ENCODE measurements around the gene C22orf39. TPM values are rescaled to one million over a fixed set of nuclear protein-coding genes. Genes with fewer than 3 reads are reported as not detected.

C22orf39 gene
- total and polyA plus RNA-seq, 2 donors (not counting 1 experiment from before 2014, with no cell fraction given): 15.9 to 16.2 TPM

DNA sequence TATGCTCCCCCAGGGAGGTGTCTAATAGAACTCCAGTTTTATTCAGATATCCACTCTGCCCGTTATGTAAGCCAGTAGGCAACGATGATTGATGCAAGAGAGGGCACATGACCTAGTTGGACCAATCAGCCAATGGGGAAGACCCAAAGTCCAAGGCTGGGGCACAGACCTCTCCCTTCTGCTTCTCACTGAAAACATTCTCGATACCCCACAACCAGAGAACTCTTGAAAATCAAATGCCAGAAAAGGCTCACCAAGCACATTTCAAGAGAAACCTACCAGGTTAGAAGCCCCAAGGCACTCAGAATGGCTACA, 23.4 kb downstream of the C22orf39 start:
- Histone ChIP-seq H3K9me3 (ENCODE audit: control insufficient read depth, insufficient read depth, low read depth, low read length) (no peaks in the 10 kb centered on the region), H3K9ac (ENCODE audit: insufficient read depth, low read length) (no peak overlapping the region), H3K27ac (ENCODE audit: insufficient read depth, low read length) (no peak overlapping the region), H4K20me1 (ENCODE audit: control insufficient read depth, extremely low read depth, insufficient read depth, low read length) (peaks cover 2% of the 10 kb centered on the region), H3K4me1 (ENCODE audit: control insufficient read depth, extremely low read depth, insufficient read depth, low read length) (no peaks in the 10 kb centered on the region), H3K4me2 (ENCODE audit: extremely low read depth, insufficient read depth, low read length) (no peak overlapping the region), H3K27me3 (ENCODE audit: control insufficient read depth, insufficient read depth, low read length) (no peaks in the 10 kb centered on the region), H2AFZ (ENCODE audit: low read length) (no peak overlapping the region), H3K4me3 (replicated peaks in 1 of 4; ENCODE audit: control extremely low read depth in 1 of 4, insufficient read depth in 1 of 4, low read depth in 3 of 4, low read length in 4 of 4) (no peak overlapping the region), H3K36me3 (ENCODE audit: control insufficient read depth, insufficient read depth, low read length) (no peaks in the 10 kb centered on the region), H3K79me2 (ENCODE audit: control insufficient read depth, insufficient read depth, low read length) (peaks cover 86% of the 10 kb centered on the region)
- TF ChIP-seq, protein P1, sequence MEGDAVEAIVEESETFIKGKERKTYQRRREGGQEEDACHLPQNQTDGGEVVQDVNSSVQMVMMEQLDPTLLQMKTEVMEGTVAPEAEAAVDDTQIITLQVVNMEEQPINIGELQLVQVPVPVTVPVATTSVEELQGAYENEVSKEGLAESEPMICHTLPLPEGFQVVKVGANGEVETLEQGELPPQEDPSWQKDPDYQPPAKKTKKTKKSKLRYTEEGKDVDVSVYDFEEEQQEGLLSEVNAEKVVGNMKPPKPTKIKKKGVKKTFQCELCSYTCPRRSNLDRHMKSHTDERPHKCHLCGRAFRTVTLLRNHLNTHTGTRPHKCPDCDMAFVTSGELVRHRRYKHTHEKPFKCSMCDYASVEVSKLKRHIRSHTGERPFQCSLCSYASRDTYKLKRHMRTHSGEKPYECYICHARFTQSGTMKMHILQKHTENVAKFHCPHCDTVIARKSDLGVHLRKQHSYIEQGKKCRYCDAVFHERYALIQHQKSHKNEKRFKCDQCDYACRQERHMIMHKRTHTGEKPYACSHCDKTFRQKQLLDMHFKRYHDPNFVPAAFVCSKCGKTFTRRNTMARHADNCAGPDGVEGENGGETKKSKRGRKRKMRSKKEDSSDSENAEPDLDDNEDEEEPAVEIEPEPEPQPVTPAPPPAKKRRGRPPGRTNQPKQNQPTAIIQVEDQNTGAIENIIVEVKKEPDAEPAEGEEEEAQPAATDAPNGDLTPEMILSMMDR (conservative IDR thresholded peaks at IDR 0.05 in 1 of 2, IDR thresholded peaks at IDR 0.05 in 1 of 2; ENCODE audit: low read depth in 1 of 2, low read length in 2 of 2): no peak
- TF ChIP-seq EZH2 (IDR thresholded peaks at IDR 0.05; ENCODE audit: low read length, missing control alignments): no peak
- no peak for DNase-seq (ENCODE audit: low read depth in 2 of 2)

DNA sequence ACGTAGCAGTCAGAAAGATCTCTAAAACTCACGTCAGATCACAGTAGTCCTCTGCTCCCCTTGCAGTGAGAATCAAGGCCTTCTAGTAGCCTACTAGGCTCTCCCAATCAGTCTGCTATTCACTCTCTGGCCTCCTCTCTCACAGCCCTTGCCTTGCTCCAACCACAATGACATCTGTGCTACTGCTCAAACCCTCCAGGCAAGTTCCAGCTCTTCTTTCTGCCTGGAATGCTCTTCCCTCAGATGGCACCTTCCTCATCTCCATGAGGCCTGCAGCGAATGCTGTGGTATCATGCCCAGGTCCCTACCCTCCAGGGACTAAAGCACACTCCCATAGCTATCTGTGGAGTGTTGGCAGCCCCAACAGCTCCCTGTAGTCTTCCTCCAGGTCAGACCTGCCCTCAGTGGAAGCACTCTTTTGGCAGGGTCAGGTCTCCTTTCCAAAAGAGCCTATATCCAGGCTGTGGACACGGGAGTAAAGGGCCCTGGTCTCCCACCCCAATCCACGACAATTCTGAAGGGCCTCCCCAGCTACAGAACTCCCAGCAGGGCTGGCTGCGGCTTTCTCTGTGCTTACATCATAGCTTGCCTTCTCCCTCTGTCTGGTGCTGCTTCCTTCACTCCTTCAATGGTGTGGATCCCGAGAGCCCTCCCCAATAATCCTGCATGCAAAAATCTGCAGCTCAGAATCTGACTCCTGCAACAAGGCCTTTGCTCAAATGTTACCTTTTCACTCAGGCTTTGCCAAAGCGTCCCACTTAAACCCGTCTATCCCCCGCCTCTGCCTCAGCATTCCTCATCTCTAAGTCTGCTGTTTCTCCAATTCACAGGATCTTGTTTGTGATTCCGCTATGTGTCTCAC, 24.8 kb downstream of the C22orf39 start:
- Histone ChIP-seq H3K9ac (ENCODE audit: insufficient read depth, low read length) (no peak overlapping the region), H4K20me1 (ENCODE audit: control insufficient read depth, extremely low read depth, insufficient read depth, low read length) (peaks cover 2% of the 10 kb centered on the region), H3K27me3 (ENCODE audit: control insufficient read depth, insufficient read depth, low read length) (no peaks in the 10 kb centered on the region), H3K79me2 (ENCODE audit: control insufficient read depth, insufficient read depth, low read length) (peaks cover 81% of the 10 kb centered on the region), H3K36me3 (ENCODE audit: control insufficient read depth, insufficient read depth, low read length) (no peaks in the 10 kb centered on the region), H3K4me3 (replicated peaks in 1 of 4; ENCODE audit: control extremely low read depth in 1 of 4, insufficient read depth in 1 of 4, low read depth in 3 of 4, low read length in 4 of 4) (no peak overlapping the region), H3K9me3 (ENCODE audit: control insufficient read depth, insufficient read depth, low read depth, low read length) (no peaks in the 10 kb centered on the region), H3K27ac (ENCODE audit: insufficient read depth, low read length) (no peak overlapping the region), H2AFZ (ENCODE audit: low read length) (no peak overlapping the region), H3K4me2 (ENCODE audit: extremely low read depth, insufficient read depth, low read length) (no peak overlapping the region), H3K4me1 (ENCODE audit: control insufficient read depth, extremely low read depth, insufficient read depth, low read length) (no peaks in the 10 kb centered on the region)
- DNase-seq (ENCODE audit: low read depth in 2 of 2): no peak
- TF ChIP-seq, protein P1 (conservative IDR thresholded peaks at IDR 0.05 in 1 of 2, IDR thresholded peaks at IDR 0.05 in 1 of 2; ENCODE audit: low read depth in 1 of 2, low read length in 2 of 2): no peak
- no peak for TF ChIP-seq EZH2 (IDR thresholded peaks at IDR 0.05; ENCODE audit: low read length, missing control alignments)

DNA sequence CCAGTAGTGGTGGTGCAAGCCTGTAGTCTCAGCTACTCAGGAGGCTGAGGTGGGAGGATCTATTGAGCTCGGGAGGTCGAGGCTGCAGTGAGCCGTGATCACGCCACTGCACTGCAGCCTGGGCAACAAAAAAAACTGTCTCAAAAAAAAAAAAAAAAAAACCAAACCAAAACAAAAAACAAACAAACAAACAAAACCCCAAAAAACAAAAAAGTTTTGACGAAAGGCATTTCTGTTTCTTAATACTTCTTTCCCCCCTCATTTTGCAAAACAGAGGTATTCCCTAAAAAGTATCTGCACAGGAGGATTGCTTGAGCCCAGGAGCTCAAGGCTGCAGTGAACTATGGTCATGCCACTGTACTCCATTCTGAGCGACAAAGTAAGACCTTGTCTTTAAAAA, 27.2 kb downstream of the C22orf39 start:
- Histone ChIP-seq H3K4me3 (replicated peaks in 1 of 4; ENCODE audit: control extremely low read depth in 1 of 4, insufficient read depth in 1 of 4, low read depth in 3 of 4, low read length in 4 of 4) (no peak overlapping the region), H3K9me3 (ENCODE audit: control insufficient read depth, insufficient read depth, low read depth, low read length) (no peaks in the 10 kb centered on the region), H3K36me3 (ENCODE audit: control insufficient read depth, insufficient read depth, low read length) (no peaks in the 10 kb centered on the region), H3K4me1 (ENCODE audit: control insufficient read depth, extremely low read depth, insufficient read depth, low read length) (no peaks in the 10 kb centered on the region), H3K4me2 (ENCODE audit: extremely low read depth, insufficient read depth, low read length) (no peak overlapping the region), H4K20me1 (ENCODE audit: control insufficient read depth, extremely low read depth, insufficient read depth, low read length) (peaks cover 2% of the 10 kb centered on the region), H3K9ac (ENCODE audit: insufficient read depth, low read length) (no peak overlapping the region), H3K27ac (ENCODE audit: insufficient read depth, low read length) (no peak overlapping the region), H3K27me3 (ENCODE audit: control insufficient read depth, insufficient read depth, low read length) (no peaks in the 10 kb centered on the region), H3K79me2 (ENCODE audit: control insufficient read depth, insufficient read depth, low read length) (peaks cover 77% of the 10 kb centered on the region), H2AFZ (ENCODE audit: low read length) (no peak overlapping the region)
- TF ChIP-seq, protein P1 (conservative IDR thresholded peaks at IDR 0.05 in 1 of 2, IDR thresholded peaks at IDR 0.05 in 1 of 2; ENCODE audit: low read depth in 1 of 2, low read length in 2 of 2): no peak
- no peak for TF ChIP-seq EZH2 (IDR thresholded peaks at IDR 0.05; ENCODE audit: low read length, missing control alignments)
- DNase-seq (ENCODE audit: low read depth in 2 of 2): no peak
